Right renal pelvis (tissue), 4 donors: ENCODE measurements around the gene PPRC1. TPM values are rescaled to one million over a fixed set of nuclear protein-coding genes. Genes with fewer than 3 reads are reported as not detected.
A peak's percentile ranks its signal among the peaks of the same experiment; 100 is the strongest.

Experiments
- DNase-seq, 4 donors: peaks; one replicate each; pipeline ENCODE4 v3.0.0-alpha.2; 2013; ENCODE audit warnings: low read depth in 4 of 4, low spot score in 3 of 4, missing footprints in 1 of 4
- polyA plus RNA-seq, 4 donors: library from polyadenylated mRNA; unstranded; fragments of 120-200 nt; gene quantifications; one replicate each; pipeline ENCODE4 v1.2.1, GENCODE V29; 2013; ENCODE audit not compliant: insufficient read length in 4 of 4

PPRC1 gene, protein sequence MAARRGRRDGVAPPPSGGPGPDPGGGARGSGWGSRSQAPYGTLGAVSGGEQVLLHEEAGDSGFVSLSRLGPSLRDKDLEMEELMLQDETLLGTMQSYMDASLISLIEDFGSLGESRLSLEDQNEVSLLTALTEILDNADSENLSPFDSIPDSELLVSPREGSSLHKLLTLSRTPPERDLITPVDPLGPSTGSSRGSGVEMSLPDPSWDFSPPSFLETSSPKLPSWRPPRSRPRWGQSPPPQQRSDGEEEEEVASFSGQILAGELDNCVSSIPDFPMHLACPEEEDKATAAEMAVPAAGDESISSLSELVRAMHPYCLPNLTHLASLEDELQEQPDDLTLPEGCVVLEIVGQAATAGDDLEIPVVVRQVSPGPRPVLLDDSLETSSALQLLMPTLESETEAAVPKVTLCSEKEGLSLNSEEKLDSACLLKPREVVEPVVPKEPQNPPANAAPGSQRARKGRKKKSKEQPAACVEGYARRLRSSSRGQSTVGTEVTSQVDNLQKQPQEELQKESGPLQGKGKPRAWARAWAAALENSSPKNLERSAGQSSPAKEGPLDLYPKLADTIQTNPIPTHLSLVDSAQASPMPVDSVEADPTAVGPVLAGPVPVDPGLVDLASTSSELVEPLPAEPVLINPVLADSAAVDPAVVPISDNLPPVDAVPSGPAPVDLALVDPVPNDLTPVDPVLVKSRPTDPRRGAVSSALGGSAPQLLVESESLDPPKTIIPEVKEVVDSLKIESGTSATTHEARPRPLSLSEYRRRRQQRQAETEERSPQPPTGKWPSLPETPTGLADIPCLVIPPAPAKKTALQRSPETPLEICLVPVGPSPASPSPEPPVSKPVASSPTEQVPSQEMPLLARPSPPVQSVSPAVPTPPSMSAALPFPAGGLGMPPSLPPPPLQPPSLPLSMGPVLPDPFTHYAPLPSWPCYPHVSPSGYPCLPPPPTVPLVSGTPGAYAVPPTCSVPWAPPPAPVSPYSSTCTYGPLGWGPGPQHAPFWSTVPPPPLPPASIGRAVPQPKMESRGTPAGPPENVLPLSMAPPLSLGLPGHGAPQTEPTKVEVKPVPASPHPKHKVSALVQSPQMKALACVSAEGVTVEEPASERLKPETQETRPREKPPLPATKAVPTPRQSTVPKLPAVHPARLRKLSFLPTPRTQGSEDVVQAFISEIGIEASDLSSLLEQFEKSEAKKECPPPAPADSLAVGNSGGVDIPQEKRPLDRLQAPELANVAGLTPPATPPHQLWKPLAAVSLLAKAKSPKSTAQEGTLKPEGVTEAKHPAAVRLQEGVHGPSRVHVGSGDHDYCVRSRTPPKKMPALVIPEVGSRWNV (N-terminal part only)
- 10 to 100 TPM; 27.9 to 36.5 (median 31.7) TPM for polyA plus RNA-seq

DNA sequence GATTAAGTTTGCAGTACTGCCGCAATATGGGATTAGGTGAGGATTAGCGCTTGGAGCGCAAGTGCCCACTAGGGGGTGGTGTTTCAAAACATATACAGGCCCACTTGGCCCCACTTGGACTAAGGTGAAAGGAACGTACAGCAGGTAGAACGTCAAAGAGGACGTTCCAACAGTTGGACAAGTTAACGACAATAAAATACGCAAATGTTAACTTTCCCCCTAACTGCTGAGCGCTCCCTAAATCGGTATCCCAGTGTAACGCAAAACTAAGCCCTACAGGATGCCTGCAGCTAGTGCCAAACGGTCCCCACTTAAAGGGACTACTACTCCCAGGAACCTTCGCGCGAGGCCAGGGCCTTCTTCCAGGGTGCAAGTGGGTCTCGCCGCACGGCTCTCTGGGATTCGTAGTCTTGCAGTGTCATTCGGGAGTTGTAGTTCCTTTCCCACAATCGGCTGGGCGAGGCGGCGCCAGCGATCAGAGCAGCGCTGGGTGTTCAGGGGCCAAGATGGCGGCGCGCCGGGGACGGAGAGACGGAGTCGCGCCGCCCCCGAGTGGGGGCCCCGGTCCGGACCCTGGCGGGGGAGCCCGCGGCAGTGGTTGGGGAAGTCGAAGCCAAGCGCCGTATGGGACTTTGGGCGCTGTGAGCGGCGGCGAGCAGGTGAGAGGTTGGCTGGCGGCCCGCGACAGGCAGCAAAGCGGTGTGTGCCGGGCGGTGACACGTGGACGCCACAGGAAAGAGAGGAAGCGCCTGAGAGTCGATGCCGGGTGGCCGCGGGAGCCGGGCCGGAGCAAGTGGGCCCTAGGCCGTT, at the start of gene PPRC1:
Gene PPRC1 (plus strand): TSS at position 478 of the 810 bp plus-strand sequence. CDS start 29 bp downstream, at position 507.
- DNase-seq = peak; percentile 97 to 98 (median 97)

DNA sequence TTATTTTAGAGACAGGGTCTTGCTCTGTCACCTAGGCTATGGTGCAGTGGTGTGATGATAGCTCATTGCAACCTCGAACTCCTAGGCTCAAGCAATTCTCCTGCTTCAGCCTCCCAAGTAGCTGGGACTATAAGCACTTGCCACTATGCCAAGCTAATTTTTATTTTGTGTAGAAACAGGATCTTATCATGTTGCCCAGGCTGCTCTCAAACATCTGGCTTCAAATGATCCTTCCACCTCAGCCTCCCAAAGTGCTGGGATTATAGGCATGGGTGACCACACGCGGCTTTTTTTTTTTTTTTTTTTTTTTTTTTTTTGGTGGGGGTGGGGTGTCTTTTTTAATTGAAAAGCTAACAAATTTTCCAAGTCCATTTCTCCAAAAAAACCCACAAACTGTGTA, 49.3 kb upstream of the PPRC1 start:
- DNase-seq = no peak

DNA sequence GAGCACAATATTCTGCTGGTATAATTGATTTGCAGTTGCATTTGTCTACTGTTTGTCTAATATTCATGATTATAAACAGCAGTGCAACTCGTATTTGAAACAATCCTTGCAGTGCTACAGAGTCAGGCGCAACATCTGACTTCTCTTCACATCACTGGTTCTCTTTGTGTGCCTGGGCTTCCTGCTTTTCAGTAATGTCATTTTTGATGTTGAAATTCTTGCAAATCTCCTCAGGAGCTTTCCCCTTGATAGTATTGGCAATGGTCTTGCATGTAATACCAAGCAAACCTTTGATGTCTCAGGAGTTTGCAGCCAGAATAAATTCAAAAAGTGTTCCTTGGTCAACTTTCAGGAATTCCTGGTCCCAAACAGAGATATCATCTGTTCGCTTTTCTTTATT, 47.5 kb upstream of the PPRC1 start:
- DNase-seq = no peak

DNA sequence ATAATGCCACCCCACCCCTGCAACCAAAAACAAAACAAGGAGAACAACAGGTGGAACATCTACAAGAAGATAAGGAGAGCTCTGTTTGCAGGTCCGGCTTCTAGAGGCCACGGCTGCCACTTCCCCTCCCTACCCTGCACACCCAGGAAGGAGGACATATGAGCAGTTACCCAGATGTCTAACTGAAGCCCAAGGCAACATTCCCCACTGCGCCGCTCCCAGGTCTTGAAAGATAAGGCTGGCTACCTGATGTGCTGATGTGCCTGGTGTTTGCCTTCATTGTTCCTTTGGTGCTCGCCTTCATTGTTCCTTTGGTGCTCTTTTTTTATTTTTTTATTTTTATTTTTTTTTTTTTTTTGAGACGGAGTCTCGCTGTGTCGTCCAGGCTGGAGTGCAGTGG, 46.6 kb upstream of the PPRC1 start:
- DNase-seq = no peak

DNA sequence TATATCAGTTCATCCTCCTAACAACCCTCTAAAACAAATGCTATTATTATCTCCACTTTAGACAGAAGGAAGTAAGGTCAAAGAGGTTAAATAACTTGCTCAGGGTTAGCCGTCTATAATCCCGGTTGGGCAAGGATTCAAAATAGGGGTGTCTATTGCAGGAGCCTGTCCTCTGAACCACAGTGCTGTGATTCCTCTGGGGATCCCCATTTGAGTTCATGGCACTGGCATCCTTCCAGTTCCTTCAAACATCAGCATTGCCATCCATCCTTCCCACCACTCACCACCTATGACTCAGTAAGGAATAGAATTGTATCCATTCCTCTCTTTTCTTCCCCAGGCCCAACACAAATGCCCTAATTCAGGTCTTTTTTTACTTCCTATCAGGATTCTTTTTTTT, 42.1 kb upstream of the PPRC1 start:
- DNase-seq = no peak

DNA sequence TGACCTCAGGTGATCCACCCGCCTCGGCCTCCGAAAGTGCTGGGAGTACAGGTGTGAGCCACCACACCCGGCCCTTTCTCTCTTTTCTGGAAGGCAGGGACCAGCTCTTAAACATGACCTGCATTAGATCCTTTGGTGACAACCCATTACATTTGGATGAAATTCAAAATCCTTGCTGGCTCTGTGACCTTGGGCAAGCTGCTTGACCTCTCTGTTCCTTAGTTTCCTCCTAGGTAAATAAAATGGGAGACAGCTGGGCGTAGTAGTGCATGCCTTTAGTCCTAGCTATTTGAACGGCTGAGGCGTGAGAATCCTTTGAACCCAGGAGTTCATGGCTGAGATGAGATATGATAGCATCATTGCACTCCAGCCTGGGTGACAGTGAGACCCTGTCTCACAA, 36.4 kb upstream of the PPRC1 start:
- no peak for DNase-seq

DNA sequence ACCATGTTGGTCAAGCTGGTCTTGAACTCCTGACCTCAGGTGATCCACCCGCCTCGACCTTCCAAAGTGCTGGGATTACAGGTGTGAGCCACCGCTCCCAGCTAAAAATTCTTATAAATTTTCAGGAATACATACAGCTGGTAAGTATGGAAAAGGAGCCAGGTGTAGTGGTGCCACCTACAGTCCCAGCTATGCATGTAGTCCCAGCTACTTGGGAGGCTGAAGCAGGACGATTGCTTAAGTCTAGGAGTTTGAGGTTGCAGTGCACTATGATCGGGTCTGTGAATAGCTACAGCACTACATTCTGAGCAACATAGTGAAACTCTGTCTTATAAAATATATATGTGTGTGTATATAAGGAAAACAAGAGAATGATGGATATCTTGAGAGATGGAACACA, 31.7 kb upstream of the PPRC1 start:
- DNase-seq = no peak

DNA sequence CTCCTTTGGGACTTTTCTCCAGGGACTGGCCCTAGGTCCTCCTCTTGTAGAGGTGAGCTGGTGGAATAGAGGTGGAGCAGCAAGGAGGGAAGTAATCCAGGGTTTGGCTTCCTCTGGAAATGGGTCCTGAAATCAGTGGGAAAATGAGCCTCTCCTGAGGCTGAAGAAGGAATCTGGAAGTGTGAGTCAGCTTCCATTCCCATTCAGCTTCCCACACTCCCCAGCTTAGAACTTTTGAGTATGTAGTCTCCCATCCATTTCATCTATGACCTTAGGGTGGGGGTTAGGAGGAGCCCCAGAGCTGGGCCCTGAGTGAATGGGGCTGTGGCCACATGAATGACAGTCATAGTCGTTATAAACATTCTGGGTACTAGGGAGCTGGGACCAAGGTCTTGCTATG, 30.4 kb upstream of the PPRC1 start:
- no peak for DNase-seq

DNA sequence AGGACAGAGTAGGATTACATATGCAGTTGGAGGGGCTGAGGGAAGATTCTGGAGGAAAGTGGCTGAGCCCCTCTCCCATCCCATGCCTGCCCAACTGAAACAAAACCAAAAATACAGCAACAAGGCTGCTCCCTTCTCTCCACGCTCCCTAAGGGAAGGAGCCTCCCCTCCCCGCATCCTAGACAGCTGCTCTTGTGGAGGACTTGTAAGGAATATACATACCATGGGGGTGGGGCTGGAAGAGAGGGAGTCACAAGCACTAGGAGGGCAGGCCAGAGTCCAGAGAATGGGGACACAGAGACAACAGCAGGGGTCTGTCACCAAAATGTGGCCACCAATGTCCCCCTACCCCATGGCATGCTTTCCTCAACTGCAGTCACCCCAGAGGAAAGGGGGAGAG, 25.8 kb upstream of the PPRC1 start:
- no peak for DNase-seq

DNA sequence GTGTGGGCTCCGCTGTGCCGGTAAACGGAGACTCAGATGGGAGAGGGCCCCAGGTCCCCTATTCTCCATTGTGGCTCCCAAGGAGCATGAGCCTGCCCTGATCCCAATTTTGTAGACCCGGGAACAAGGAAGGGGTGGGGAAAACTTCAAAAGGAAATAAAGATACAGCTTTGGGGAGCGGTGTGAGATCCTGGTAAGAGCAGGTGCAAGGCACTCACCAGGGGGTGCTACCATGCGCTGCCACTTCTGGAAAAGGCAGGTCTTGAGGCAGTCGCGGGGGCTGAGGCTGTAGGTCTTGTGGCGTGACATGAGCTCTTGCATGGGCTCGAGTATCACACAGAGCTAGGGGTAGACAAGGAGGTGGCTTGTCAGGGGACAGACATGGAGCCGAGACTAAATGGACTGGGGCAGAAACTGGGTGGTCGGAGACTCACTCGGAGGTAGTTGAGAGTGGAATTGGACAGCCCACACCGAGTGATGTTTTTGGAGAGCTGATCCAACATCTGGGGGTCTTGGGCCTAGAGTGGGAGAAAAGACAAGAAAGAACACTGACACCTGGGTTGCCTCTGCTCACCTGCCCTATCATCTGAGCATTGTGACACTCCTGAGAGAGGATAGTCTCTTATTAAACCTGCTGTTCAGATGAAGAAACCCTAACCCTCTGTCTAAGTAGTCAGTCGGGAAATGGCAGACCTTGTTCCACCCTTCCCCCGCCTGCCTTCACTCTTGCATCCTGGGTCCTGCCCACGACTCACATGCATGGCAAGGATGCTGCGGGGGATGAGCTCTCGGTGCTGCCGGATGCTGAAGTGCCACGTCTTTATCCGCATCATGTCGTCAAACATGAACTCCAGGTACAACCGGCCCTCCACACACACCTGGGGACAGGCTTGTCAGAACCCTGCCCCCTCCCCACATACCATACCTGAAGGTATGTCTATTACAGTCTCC, 23.4 kb upstream of the PPRC1 start:
- no peak for DNase-seq

DNA sequence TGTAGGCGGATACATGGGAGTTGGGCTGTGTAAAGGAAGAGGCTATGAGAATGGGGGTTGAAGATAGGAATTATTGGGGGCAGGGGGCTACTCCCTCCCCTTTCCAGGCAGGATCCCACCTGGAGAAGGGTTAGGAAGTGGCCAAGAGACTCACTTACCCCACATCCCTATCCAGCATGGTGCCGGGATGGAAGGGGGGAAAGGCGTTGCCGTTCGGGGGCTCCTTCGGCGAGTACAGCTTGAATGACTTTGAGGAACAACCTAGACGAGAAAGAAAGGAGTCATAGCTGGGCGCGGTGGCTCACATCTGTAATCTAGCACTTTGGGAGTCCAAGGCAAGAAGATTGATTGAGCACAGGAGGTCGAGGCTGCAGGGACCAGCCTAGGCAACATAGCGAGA, 21.6 kb upstream of the PPRC1 start:
- no peak for DNase-seq

DNA sequence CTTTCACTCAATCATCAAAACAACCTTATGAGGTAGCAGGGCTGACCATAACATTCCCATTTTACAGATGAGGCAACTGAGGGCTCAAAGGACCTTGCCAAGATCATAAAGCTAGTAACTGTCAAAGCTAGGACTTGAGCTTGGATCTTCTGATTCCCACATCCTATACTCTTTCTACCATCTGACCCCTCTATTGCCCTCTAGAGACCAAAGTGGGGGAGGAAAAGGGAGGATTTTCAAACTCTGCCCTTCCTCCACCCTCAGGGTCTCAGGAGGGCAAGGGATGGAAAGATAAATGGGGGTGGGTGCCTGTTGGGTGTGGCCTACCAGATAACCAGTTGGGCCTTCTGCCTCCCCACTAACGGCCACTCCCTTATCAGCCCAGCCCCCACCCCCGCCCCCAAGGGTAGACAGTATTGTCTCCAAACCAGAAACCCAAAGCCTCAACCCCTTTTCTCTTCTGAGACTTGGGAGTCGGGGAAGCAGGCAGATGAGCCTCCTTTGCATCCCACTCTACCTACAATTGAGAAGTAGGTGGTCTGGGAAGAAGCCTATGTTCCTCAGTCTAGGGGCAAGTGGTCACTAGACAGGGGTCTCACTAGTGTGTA, 20.5 kb upstream of the PPRC1 start:
- no peak for DNase-seq

DNA sequence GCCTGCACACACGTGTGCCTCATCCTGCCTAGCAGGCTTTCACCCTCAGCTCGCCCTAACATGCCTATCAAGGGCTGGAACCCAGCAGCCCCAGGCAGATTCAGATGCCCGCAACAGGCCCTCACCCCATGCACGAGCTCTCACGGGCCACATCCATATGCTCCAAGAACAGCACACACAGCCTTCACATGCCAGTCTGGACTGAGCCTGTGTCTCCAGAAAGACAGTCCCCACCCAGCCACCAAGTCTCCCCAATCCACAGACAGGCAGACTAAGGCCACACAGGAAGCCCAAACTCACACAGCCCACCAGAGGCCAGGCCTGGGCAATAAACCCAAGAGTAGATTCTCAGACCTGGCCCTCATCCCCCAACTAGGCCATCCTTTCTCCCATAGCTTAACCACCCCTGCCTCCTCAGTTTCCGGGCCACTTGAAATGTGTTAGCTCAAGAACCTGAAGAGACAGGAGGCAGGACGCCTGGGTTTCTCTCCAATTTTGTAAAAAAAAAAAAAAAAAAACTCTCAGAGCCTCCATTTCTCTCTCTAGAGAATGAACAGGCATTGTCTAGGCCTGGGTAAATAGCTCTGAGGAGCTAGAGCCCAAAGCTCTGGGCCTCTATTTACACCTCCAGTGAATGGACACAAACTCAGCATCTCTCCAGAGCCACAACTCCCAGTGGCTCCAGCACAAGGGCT, 19.4 kb upstream of the PPRC1 start:
- no peak for DNase-seq

DNA sequence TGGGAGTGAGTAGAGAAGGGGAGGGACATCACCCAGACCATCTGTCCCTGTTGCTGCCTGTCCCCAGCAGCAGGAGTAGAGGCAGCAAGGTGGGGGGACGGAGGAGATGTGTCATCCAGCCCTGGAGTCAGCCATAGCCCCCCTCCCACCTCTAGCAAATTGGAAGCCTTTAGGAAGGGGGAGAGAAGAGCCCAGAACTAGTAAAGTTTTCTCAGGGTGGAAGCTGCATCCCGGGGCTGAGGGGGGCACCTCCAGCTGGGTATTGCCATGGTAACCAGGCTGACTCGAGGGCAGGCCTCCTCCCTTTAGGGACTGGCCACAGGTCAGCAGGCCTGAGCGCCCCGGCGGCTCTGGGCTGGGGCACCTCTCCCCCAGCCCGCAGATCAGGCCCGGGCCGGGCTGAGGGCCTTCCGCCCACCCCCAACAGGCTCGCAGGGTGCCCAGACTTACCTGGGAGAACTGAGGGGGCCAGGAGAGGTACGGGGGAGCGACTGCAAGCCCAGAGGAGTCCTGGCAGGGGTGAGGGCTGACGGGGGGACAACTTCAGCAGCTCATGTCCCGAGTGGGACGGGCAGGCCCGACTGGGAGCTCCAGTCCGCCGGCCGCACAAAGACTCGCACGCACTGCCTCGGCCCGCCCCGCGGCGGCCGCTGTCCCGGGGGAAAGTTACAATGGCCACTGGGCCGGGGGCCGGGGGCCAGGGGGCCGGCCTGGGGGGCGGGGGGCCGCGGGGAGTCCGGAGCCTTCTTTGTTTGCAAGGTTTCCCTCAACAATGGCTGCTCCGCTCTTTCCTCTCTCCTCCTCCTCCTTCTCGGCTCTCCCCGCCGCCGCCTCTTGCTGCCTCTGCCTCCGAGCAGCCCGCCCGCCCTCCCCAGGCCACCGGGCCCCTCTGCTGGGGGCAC, 18.6 kb upstream of the PPRC1 start:
- DNase-seq = no peak

DNA sequence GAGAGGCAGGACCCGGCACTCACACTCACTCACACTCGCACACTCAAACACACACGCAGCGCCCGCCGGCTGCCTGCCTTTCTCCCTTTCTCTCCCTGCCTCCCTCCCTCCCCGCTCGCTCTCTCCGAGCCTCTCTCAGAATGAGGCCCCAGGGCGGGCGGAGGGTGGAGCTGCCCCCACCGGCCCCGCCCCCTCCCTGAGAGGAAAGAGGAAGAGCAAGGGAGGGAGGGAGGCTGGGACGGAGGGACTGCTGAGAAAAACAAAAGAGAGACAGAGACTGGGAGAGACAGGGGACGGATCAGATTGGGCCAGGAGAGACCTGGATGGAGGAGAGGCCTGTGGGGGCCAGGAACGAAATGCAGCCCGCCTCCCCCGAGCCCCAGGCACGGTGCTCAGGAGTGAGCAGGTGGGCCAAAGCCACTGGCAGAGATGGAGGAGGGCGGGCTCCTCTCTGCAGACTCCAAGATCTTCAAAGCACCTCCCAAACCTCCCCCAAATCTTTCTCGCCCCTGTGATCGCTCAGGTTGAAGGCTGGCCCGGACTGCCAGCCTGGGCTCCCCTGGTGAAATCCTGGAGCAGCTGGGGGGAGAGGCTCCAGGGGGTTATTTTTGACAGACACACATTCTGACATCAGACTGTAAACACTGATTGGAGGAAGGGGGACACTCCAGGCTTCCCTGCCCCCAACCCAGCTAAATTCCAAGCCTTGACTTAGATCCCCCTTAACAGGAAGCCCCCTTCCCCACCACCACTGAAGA, 17.8 kb upstream of the PPRC1 start:
- peak in 3 of 4 donors; percentile 78 to 87 (median 86) for DNase-seq

DNA sequence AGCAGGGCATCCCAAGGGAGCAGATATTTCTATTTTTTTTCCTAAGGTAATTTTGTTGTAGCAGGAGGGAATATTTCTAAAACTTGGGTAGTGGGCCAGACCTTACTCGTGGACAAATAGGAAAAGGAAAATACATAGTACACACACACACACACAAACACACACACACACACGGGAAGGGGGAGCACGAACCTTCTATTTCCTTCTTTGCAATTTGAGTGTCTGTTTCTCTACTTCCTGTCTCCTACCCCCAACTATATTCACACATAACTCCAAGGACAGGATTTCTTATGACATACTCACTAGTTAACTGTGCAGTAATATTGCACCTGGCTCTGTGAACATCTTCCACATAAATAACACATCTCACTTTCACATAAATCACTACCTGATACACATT, 17.1 kb upstream of the PPRC1 start:
- DNase-seq = no peak
